ENCODE data around the gene HSF2BP.

The HSF2BP gene

DNA sequence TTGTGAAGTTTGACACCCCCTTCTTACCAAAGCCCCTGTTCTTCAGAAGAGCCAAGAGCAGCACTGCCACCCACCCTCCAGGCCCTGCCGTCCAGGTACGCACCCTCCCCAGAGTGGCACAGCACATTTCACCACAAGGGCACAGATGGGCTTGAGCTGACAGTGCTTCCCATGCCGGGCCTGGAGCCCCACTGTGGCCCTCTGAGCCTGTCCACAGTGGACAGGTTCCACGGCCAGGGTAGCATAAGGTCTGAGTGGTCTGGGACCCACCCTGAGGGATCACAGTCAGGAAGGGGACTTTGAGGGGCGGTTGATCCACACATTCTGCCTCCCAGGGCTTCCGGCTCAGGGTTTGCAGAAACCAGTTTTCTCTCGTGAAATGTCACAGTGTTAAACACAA, 31.1 kb upstream of the HSF2BP start:
- peaks cover 47% of the 10 kb centered on the region for H3K36me3 ChIP-seq (ENCODE audit: control insufficient read depth, insufficient read depth, low read length)
- no peak for DNase-seq (ENCODE audit: extremely low read depth, insufficient read length)
- no peak overlapping the region for H3K4me3 ChIP-seq (replicated peaks; ENCODE audit: low read depth, low read length)
- no peaks in the 10 kb centered on the region for H3K27me3 ChIP-seq (replicated peaks; ENCODE audit: control insufficient read depth, insufficient read depth, low read length)
- TF ChIP-seq CTCF (IDR thresholded peaks at IDR 0.05; ENCODE audit: insufficient read depth, low read length, poor library complexity, severe bottlenecking) = no peak

DNA sequence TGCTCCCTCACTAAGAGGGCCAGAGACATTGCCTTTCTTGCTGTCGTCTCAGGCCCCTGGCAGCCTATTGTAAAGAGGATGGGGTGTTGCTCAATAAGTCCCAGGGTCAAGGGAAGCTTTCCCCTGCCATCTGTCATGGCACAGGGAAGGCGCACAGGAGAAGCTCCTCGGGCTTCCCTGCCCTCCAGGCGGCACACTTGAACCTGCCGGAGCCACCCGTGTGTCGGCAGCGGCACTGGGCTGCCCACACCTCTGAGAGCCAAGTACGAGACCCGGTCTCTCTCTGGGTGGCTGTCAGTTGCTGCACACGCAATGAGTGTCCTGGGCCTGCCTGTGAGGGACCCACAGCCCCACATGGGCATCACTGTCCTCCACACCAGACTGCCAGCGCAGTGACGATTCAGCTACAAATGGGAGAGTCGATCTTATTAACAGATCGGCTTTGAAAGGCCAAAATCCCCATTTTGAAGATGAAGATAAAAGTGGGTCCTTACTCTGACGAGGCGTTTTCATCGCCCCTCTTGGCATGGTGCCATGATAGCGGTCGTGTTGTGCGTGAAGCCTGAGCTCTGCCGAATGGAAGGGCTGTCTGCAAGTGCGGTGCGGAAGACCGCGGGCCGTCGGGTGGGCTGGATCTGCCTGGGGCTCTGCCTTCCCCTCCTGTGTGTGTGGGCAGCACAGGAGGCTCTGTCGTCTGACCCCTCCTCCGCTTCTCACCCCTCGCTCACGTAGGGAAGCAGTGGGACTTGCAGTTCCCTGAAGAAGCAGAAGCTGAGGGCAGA, 30.5 kb upstream of the HSF2BP start:
- TF ChIP-seq CTCF (IDR thresholded peaks at IDR 0.05; ENCODE audit: insufficient read depth, low read length, poor library complexity, severe bottlenecking) = no peak
- Histone ChIP-seq H3K27me3 (replicated peaks; ENCODE audit: control insufficient read depth, insufficient read depth, low read length) (no peaks in the 10 kb centered on the region), H3K4me3 (replicated peaks; ENCODE audit: low read depth, low read length) (no peak overlapping the region), H3K36me3 (ENCODE audit: control insufficient read depth, insufficient read depth, low read length) (peaks cover 53% of the 10 kb centered on the region)
- DNase-seq (ENCODE audit: extremely low read depth, insufficient read length) = no peak

- H3K4me3 ChIP-seq (replicated peaks; ENCODE audit: low read depth, low read length) = no peak overlapping the region
- TF ChIP-seq CTCF (IDR thresholded peaks at IDR 0.05; ENCODE audit: insufficient read depth, low read length, poor library complexity, severe bottlenecking) = no peak
- H3K27me3 ChIP-seq (replicated peaks; ENCODE audit: control insufficient read depth, insufficient read depth, low read length) = no peaks in the 10 kb centered on the region
- peaks cover 48% of the 10 kb centered on the region for H3K36me3 ChIP-seq (ENCODE audit: control insufficient read depth, insufficient read depth, low read length)
- DNase-seq (ENCODE audit: extremely low read depth, insufficient read length) = no peak
Observed at GRCh38 chr21:43688906-43689305, 29.6 kb upstream of the HSF2BP start.

DNA sequence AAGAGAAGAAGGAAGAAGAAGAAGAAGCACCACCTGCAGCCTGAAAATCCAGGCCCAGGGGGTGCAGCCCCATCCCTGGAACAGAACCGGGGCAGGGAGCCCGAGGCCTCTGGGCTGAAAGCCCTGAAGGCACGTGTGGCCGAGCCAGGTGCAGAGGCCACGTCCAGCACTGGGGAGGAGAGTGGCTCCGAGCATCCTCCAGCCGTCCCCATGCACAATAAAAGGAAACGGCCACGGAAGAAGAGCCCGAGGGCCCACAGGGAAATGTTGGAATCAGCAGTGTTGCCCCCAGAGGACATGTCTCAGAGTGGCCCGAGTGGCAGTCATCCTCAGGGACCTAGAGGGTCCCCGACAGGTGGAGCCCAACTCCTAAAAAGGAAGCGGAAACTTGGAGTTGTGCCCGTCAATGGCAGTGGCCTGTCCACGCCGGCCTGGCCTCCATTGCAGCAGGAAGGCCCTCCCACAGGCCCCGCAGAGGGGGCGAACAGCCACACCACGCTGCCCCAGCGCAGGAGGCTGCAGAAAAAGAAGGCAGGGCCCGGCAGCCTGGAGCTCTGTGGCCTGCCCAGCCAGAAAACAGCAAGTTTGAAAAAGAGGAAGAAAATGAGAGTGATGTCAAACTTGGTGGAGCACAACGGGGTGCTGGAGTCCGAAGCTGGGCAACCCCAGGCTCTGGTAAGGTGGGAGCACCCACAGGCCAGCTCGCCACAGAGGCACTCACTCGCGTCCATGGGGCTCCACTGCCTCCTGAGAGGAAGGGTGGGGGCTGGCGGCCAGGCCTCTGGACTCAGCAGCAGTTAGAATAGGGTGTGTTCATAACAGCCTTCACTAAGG, 28.5 kb upstream of the HSF2BP start:
- H3K36me3 ChIP-seq (ENCODE audit: control insufficient read depth, insufficient read depth, low read length) = peaks cover 47% of the 10 kb centered on the region
- no peak for TF ChIP-seq CTCF (IDR thresholded peaks at IDR 0.05; ENCODE audit: insufficient read depth, low read length, poor library complexity, severe bottlenecking)
- no peak for DNase-seq (ENCODE audit: extremely low read depth, insufficient read length)
- no peaks in the 10 kb centered on the region for H3K27me3 ChIP-seq (replicated peaks; ENCODE audit: control insufficient read depth, insufficient read depth, low read length)
- no peak overlapping the region for H3K4me3 ChIP-seq (replicated peaks; ENCODE audit: low read depth, low read length)

- no peak for TF ChIP-seq CTCF (IDR thresholded peaks at IDR 0.05; ENCODE audit: insufficient read depth, low read length, poor library complexity, severe bottlenecking)
- Histone ChIP-seq H3K27me3 (replicated peaks; ENCODE audit: control insufficient read depth, insufficient read depth, low read length) (no peaks in the 10 kb centered on the region), H3K36me3 (ENCODE audit: control insufficient read depth, insufficient read depth, low read length) (peaks cover 50% of the 10 kb centered on the region), H3K4me3 (replicated peaks; ENCODE audit: low read depth, low read length) (no peak overlapping the region)
- DNase-seq (ENCODE audit: extremely low read depth, insufficient read length) = no peak
Observed at GRCh38 chr21:43686811-43687565, 27.7 kb upstream of the HSF2BP start.

Data from GM06990 (cell line).